Measurements from ENCODE around the gene SPCS2. TPM values are rescaled to one million over a fixed set of nuclear protein-coding genes. Genes with fewer than 3 reads are reported as not detected.

The SPCS2 gene
- total and polyA plus RNA-seq, 9 donors: 39.8 to 193 (median 125) TPM

DNA sequence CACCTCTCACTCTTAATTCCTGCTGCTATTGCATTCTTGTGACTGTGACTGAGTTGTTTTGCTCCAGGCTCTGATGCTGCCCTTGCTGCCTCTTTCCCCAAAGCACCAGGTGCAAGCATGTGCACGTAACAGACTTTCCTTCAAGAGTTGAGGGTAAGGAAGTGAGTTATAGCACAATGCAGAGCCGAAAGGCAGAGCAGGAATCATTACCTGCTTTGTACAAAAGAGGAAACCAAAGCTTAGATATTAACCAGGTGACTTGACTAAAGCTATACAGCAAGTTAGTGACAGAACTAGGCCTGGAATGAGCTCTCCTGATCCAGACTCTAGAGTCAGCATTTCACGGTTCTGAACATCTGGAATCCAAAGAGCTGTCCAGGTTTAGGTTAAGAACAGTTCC is 73.2 kb downstream of the SPCS2 start:
- WGBS, 3 donors: 79 to 80% (median 80%) methylated on average over 3 of the region's 3 CpGs
- TF ChIP-seq POLR2A (IDR thresholded peaks at IDR 0.05) (no peak), EP300 (IDR thresholded peaks at IDR 0.05) (no peak)
- TF ChIP-seq, protein P1, sequence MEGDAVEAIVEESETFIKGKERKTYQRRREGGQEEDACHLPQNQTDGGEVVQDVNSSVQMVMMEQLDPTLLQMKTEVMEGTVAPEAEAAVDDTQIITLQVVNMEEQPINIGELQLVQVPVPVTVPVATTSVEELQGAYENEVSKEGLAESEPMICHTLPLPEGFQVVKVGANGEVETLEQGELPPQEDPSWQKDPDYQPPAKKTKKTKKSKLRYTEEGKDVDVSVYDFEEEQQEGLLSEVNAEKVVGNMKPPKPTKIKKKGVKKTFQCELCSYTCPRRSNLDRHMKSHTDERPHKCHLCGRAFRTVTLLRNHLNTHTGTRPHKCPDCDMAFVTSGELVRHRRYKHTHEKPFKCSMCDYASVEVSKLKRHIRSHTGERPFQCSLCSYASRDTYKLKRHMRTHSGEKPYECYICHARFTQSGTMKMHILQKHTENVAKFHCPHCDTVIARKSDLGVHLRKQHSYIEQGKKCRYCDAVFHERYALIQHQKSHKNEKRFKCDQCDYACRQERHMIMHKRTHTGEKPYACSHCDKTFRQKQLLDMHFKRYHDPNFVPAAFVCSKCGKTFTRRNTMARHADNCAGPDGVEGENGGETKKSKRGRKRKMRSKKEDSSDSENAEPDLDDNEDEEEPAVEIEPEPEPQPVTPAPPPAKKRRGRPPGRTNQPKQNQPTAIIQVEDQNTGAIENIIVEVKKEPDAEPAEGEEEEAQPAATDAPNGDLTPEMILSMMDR (IDR thresholded peaks at IDR 0.05): no peak
- H3K4me1 ChIP-seq (ENCODE audit: insufficient read depth): no peaks in the 10 kb centered on the region
- H3K9me3 ChIP-seq: no peaks in the 10 kb centered on the region
- no peak overlapping the region for H3K4me3 ChIP-seq
- no peaks in the 10 kb centered on the region for H3K36me3 ChIP-seq
- intact Hi-C loops (cut with DNase I): loop anchor here in 3 of 4 donors (10.0 kb wide), 2 partner anchors 77 to 223 kb away; partner anchors contain the start of genes TPBGL (in 2 of the 3), SPCS2 (in 1 of the 3) and XRRA1 (in 1 of the 3)
- no peak overlapping the region for H3K27ac ChIP-seq
- DNase-seq: no peak
- no peaks in the 10 kb centered on the region for H3K27me3 ChIP-seq

DNA sequence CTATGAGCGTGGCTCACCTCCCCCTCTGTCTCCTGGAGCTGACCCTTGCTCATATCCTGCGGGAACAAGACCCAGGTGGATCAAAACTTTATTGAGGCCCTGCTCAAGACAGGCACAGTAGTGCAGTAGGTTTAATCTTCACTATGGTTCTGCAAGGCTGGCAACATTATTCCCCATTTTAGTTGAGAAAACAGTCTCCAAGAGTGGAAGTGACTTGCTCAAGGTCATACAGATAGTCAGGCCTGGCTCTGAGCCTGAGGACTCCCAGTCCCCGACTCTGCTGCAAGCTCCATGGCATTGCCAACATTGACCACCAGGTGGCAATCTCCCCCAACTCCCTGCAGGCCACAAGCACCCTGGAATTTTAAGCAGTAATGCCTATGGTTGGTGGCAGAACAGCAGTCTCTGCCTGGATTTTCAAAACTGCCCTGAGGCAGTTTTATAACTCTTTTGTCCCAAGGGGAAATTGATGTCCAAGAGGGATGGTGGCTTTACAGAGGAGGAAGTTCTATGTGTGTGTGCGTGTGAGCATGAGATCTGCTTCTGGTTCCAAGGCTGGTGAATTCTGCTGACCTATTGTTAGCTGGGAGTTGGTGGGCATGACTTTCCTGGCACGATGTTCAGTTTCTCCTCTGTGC is 73.8 kb downstream of the SPCS2 start:
- no peaks in the 10 kb centered on the region for H3K4me1 ChIP-seq (ENCODE audit: insufficient read depth)
- no peaks in the 10 kb centered on the region for H3K27me3 ChIP-seq
- H3K9me3 ChIP-seq: no peaks in the 10 kb centered on the region
- WGBS, 3 donors: 45 to 51% (median 48%) methylated on average over 5 of the region's 5 CpGs
- no peaks in the 10 kb centered on the region for H3K36me3 ChIP-seq
- peak; percentile 36 to 71 (median 56) for DNase-seq
- no peak overlapping the region for H3K27ac ChIP-seq
- intact Hi-C loops (cut with DNase I): loop anchor here in 3 of 4 donors (10.0 kb wide), 2 partner anchors 78 to 222 kb away; partner anchors contain the start of genes TPBGL (in 2 of the 3), SPCS2 (in 1 of the 3) and XRRA1 (in 1 of the 3)
- TF ChIP-seq POLR2A (IDR thresholded peaks at IDR 0.05): no peak
- TF ChIP-seq EP300 (IDR thresholded peaks at IDR 0.05): no peak
- TF ChIP-seq, protein P1 (IDR thresholded peaks at IDR 0.05): peak in 2 of 3 donors; percentile 41 to 55
- H3K4me3 ChIP-seq: no peak overlapping the region

DNA sequence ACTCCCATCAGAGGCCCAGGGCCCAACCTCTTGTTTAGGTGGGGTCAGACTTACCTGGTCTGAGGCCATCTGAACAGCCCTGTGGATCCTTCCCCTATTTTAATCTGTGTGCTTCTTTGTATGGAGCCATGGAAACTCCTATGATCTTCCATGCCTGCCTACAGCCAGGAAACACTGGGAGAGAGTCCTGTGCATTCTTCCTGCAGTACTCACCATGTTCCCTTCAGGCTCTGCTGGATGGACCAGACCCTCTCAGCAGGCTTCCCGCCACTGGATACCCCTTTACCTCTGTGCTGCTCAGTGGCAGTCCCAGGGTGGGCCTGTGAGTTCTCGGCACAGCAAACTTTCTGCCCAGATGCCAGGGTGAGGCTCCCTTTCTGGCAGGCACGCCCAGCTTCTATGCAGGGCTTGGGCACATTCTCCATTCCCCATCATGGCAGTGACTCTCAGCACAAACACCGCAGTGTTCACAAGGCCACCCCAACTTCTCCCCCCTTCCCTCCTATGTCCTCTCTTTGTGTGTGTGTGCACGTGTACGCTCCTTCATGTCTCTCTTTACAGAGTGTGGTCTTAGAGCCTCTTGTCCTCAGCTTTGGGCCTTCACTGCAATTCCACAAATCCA is 74.5 kb downstream of the SPCS2 start:
- DNase-seq: no peak
- intact Hi-C loops (cut with DNase I): loop anchor here in 3 of 4 donors (10.0 kb wide), 2 partner anchors 79 to 221 kb away; partner anchors contain the start of genes TPBGL (in 2 of the 3), SPCS2 (in 1 of the 3) and XRRA1 (in 1 of the 3)
- H3K9me3 ChIP-seq: no peaks in the 10 kb centered on the region
- H3K4me3 ChIP-seq: no peak overlapping the region
- no peaks in the 10 kb centered on the region for H3K36me3 ChIP-seq
- no peaks in the 10 kb centered on the region for H3K27me3 ChIP-seq
- WGBS, 3 donors: 95% methylated on average over 6 of the region's 6 CpGs
- H3K27ac ChIP-seq: no peak overlapping the region
- H3K4me1 ChIP-seq (ENCODE audit: insufficient read depth): no peaks in the 10 kb centered on the region
- TF ChIP-seq EP300 (IDR thresholded peaks at IDR 0.05): no peak
- TF ChIP-seq, protein P1 (IDR thresholded peaks at IDR 0.05): no peak
- TF ChIP-seq POLR2A (IDR thresholded peaks at IDR 0.05): no peak

DNA sequence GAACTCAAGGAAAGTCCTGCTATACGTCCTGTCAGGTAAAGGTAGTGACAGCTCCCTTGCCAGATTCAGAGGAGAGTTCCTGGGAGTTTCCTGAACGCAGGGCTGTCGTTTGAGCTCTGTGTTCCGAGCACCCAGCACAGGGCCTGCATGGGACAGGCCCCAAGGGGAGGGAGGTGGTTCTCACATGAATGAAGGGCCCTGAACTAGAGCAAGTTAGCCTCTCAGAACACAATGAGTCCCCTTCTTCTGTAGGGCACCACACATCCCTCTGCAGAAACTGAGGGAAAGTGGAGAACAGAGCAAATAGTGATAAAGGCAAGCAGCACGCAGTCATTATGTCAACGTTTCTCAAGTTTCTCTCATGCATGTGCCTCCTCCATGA is 75.0 kb downstream of the SPCS2 start:
- Histone ChIP-seq H3K27me3 (no peaks in the 10 kb centered on the region), H3K4me3 (no peak overlapping the region), H3K9me3 (no peaks in the 10 kb centered on the region), H3K36me3 (no peaks in the 10 kb centered on the region), H3K4me1 (ENCODE audit: insufficient read depth) (no peaks in the 10 kb centered on the region), H3K27ac (no peak overlapping the region)
- DNase-seq: no peak
- WGBS, 3 donors: 77 to 84% (median 81%) methylated on average over 6 of the region's 6 CpGs
- intact Hi-C loops (cut with DNase I): loop anchor here in 3 of 4 donors (10.0 kb wide), 2 partner anchors 79 to 221 kb away; partner anchors contain the start of genes TPBGL (in 2 of the 3), SPCS2 (in 1 of the 3) and XRRA1 (in 1 of the 3)
- no peak for TF ChIP-seq POLR2A (IDR thresholded peaks at IDR 0.05)
- no peak for TF ChIP-seq EP300 (IDR thresholded peaks at IDR 0.05)
- TF ChIP-seq, protein P1 (IDR thresholded peaks at IDR 0.05): no peak

Data from ovary (tissue), 9 donors.